ENCODE measurements around the gene CD300C.

Gene CD300C

DNA sequence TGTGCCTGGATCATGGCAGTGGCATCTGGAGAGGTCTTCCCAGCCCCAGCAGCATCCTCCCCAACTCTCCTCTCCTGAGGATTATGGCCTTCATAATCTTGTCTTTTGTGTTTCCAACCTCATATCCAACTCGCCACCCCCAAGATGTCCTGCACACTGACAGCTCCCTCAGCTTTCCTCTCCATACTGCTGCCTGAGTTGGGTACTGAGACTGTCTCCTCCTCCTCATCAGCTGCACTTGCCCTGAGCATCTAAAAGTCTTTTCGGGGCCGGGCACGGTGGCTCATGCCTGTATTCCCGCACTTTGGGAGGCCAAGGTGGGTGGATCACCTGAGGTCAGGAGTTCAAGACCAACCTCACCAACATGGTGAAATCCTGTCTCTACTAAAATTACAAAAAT is 16.7 kb downstream of the CD300C start:
- Histone ChIP-seq H3K9ac (ENCODE audit: low read length) (no peak overlapping the region), H3F3A (ENCODE audit: insufficient read depth, low read length) (no peaks in the 10 kb centered on the region), H3K27ac (ENCODE audit: low read length) (no peak overlapping the region), H3K9me3 (replicated peaks; ENCODE audit: insufficient read depth, low read length) (no peaks in the 10 kb centered on the region), H3K79me2 (ENCODE audit: low read length) (no peaks in the 10 kb centered on the region), H3K4me2 (ENCODE audit: low read depth, low read length) (no peak overlapping the region), H3K4me3 (ENCODE audit: low read length) (no peak overlapping the region), H3K9me2 (replicated peaks; ENCODE audit: insufficient read depth, low read length) (no peaks in the 10 kb centered on the region), H3K27me3 (replicated peaks; ENCODE audit: insufficient read depth, low read length) (peaks cover 98% of the 10 kb centered on the region), H3K36me3 (replicated peaks; ENCODE audit: insufficient read depth, low read length) (no peaks in the 10 kb centered on the region), H4K20me1 (ENCODE audit: insufficient read depth, low read length) (no peaks in the 10 kb centered on the region), H3K4me1 (ENCODE audit: low read length) (no peaks in the 10 kb centered on the region), H2AFZ (ENCODE audit: low read length) (no peak overlapping the region)
- TF ChIP-seq EZH2phosphoT487 (IDR thresholded peaks at IDR 0.05; ENCODE audit: low read length) (no peak), EZH2 (optimal IDR thresholded peaks at IDR 0.05; ENCODE audit: low read depth, low read length) (no peak)
- TF ChIP-seq, protein P1, sequence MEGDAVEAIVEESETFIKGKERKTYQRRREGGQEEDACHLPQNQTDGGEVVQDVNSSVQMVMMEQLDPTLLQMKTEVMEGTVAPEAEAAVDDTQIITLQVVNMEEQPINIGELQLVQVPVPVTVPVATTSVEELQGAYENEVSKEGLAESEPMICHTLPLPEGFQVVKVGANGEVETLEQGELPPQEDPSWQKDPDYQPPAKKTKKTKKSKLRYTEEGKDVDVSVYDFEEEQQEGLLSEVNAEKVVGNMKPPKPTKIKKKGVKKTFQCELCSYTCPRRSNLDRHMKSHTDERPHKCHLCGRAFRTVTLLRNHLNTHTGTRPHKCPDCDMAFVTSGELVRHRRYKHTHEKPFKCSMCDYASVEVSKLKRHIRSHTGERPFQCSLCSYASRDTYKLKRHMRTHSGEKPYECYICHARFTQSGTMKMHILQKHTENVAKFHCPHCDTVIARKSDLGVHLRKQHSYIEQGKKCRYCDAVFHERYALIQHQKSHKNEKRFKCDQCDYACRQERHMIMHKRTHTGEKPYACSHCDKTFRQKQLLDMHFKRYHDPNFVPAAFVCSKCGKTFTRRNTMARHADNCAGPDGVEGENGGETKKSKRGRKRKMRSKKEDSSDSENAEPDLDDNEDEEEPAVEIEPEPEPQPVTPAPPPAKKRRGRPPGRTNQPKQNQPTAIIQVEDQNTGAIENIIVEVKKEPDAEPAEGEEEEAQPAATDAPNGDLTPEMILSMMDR (IDR thresholded peaks at IDR 0.05; ENCODE audit: low read length): no peak
- DNase-seq: no peak

DNA sequence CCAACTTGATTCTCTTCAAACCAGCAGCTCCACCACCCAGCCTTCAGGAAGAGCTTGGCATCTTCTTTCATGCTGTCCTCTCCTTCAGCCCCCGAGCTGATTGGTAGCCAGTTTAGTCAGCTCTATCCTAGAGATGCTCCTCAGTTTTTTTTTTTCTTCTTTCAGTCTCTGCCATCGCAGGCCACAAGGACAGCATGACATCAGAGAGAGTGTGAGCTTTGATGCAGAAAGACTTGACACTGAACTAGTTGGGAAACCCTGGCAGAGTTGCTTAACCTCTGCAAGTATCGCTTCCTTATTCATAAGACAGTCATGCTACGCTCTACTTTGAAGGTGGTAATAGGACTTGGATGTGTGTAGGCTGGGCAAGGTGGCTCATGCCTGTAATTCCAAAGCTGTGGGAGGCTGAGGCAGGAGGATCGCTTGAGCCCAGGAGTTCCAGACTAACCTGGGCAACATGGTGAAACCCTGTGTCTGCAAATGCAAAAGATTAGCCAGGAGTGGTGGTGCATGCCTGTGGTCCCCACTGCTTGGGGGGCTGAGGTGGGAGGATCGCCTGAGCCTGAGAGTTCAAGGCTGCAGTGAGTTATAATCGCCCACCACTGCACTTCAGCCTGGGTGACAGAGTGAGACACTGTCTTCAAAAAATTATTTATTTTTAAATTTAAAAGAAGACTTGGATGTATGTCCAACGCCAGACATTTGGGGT is 17.3 kb downstream of the CD300C start:
- no peak overlapping the region for H3K27ac ChIP-seq (ENCODE audit: low read length)
- no peaks in the 10 kb centered on the region for H3K9me2 ChIP-seq (replicated peaks; ENCODE audit: insufficient read depth, low read length)
- H3K36me3 ChIP-seq (replicated peaks; ENCODE audit: insufficient read depth, low read length): no peaks in the 10 kb centered on the region
- H3F3A ChIP-seq (ENCODE audit: insufficient read depth, low read length): no peaks in the 10 kb centered on the region
- no peaks in the 10 kb centered on the region for H3K79me2 ChIP-seq (ENCODE audit: low read length)
- H3K9ac ChIP-seq (ENCODE audit: low read length): no peak overlapping the region
- DNase-seq: no peak
- no peak overlapping the region for H2AFZ ChIP-seq (ENCODE audit: low read length)
- H3K9me3 ChIP-seq (replicated peaks; ENCODE audit: insufficient read depth, low read length): no peaks in the 10 kb centered on the region
- no peaks in the 10 kb centered on the region for H3K4me1 ChIP-seq (ENCODE audit: low read length)
- TF ChIP-seq, protein P1 (IDR thresholded peaks at IDR 0.05; ENCODE audit: low read length): no peak
- TF ChIP-seq EZH2 (optimal IDR thresholded peaks at IDR 0.05; ENCODE audit: low read depth, low read length) (no peak), EZH2phosphoT487 (IDR thresholded peaks at IDR 0.05; ENCODE audit: low read length) (no peak)
- H4K20me1 ChIP-seq (ENCODE audit: insufficient read depth, low read length): no peaks in the 10 kb centered on the region
- no peak overlapping the region for H3K4me2 ChIP-seq (ENCODE audit: low read depth, low read length)
- no peak overlapping the region for H3K4me3 ChIP-seq (ENCODE audit: low read length)
- H3K27me3 ChIP-seq (replicated peaks; ENCODE audit: insufficient read depth, low read length): peaks cover 98% of the 10 kb centered on the region

DNA sequence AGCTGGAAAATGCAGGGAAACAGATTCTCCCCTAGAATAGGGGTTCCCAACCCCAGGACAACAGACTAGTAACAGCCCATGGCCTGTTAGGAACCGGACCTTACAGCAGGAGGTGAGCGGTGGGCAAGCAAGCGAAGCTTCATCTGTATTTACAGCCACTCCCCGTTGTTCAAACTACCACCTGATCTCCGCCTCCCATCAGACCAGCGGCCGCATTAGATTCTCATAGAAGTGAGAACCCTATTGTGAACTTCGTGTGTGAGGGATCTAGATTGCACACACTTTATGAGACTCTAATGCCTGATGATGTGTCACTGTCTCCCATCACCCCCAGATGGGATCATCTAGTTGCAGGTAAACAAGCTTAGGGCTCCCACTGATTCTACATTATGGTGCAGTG is 18.2 kb downstream of the CD300C start:
- Histone ChIP-seq H4K20me1 (ENCODE audit: insufficient read depth, low read length) (no peaks in the 10 kb centered on the region), H3K9me2 (replicated peaks; ENCODE audit: insufficient read depth, low read length) (no peaks in the 10 kb centered on the region), H3K9ac (ENCODE audit: low read length) (no peak overlapping the region), H3K9me3 (replicated peaks; ENCODE audit: insufficient read depth, low read length) (no peaks in the 10 kb centered on the region), H3K27me3 (replicated peaks; ENCODE audit: insufficient read depth, low read length) (peaks cover 99% of the 10 kb centered on the region), H3K36me3 (replicated peaks; ENCODE audit: insufficient read depth, low read length) (no peaks in the 10 kb centered on the region), H3K27ac (ENCODE audit: low read length) (no peak overlapping the region), H3K4me3 (ENCODE audit: low read length) (no peak overlapping the region), H3K4me2 (ENCODE audit: low read depth, low read length) (no peak overlapping the region), H3F3A (ENCODE audit: insufficient read depth, low read length) (no peaks in the 10 kb centered on the region), H3K4me1 (ENCODE audit: low read length) (no peaks in the 10 kb centered on the region), H3K79me2 (ENCODE audit: low read length) (no peaks in the 10 kb centered on the region), H2AFZ (ENCODE audit: low read length) (no peak overlapping the region)
- no peak for DNase-seq
- no peak for TF ChIP-seq EZH2phosphoT487 (IDR thresholded peaks at IDR 0.05; ENCODE audit: low read length)
- TF ChIP-seq EZH2 (optimal IDR thresholded peaks at IDR 0.05; ENCODE audit: low read depth, low read length): no peak
- TF ChIP-seq, protein P1 (IDR thresholded peaks at IDR 0.05; ENCODE audit: low read length): no peak

All from MM.1S (cell line).